Inflammatory macrophage treated with lipopolysaccharide for 4 hours (primary cell): Measurements from ENCODE around the gene ALAD.
A peak's percentile ranks its signal among the peaks of the same experiment; 100 is the strongest.
"Not testable (repeated sequence)": the region's sequence is repeated elsewhere in the genome, so short reads cannot be mapped to it uniquely, and the experiment has no call there.

ENCODE experiments used
- DNase-seq: peaks from one replicate; pipeline ENCODE4 v3.0.0-alpha.2; 2020

Gene ALAD

DNA sequence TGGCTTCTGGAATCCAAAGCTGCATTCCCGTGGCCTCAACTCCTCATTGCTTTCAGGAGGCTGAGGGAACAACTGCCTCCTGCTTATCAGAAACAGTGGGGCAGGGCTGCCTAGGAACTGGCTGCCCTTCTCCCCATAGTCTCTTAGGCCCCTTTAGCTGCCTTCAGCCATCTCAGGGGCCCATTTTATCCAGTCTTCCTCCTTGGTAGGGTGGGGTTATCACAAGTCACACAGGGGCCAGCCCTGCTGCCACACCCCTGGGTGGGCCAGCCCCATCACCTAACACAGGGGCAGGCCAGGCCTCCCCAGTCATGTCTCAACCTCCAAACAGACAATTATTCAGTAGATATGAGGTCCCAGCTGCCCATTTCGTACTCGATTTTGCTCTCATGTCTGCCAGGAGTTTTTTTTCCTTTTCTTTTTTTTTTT is 3.9 kb downstream of the ALAD start:
- no peak for DNase-seq

DNA sequence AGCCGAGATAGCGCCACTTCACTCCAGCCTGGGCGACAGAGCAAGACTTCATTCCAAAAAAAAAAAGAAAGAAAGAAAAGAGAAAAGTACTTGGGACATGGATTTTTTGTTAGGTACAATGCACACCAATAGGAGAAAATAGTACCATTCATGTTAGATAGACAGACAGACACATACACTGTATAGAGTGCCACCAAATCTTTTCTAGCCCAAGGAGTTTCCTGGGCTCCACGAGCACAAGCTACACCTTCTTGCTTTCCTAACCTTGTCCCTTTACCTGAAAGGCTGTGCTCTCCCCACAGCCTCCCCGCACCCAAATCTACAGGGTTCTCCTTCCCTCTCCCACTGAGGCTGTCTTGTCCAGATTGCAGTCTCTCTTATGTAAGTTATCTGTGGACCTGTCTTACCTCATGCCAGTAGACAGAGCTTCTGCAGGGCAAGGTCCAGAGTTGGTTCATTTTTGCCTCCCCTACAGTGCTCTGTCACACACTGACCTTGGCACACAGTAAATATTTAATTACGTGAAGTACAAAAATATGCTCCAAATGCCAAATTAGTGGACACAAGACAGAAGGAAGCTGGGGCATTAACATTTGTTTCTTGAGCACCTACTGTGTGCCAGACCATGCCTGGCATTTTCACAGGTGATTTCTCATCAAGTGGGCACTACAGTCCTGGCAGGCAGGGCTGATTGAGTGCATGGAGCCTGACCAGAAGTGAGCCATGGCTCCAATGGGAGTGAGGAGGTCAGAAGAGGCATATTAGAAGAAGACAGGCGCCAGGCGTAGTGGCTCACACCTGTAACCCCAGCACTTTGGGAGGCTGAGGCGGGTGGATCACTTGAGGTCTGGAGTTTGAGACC is 5.9 kb downstream of the ALAD start:
- no peak for DNase-seq

DNA sequence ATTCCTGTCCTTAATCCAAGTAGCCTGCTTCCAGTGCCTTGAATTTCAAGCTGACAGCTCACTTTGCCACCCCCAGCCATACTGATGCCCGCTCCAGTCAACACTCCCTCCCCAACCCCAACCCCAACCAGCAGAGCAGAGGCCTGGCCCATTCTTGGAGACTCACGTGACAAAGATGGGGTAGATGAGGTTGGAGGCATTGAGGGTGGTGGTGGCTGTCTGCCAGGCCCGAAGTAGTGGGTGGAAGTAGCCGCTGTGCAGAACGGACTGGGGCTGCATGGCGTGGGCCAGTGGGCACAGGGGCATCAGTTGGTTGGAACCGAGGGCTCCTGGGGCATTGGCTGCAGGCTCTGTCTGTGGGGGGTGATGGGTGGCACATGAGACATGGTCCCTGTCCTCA is 7.8 kb downstream of the ALAD start:
- no peak for DNase-seq

DNA sequence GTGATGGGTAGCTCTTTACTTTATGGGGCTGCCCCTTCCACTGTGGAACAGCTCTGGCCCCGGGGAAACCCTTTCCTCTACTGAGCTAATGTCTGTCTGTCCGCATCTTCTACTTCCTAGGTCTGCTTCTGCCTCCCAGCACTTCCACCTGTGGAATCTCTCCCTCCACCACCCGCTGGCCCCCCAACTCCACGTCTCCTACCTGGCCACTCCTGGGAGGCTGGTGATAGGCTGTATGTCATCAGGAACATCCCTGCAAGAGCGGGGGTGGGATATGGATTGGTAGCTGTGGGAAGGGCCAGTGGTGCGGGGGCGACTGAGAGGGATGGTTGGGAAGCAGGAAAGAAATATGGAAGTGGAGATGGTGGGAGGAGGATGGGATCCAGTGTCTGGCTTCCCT is 9.2 kb downstream of the ALAD start:
- no peak for DNase-seq

DNA sequence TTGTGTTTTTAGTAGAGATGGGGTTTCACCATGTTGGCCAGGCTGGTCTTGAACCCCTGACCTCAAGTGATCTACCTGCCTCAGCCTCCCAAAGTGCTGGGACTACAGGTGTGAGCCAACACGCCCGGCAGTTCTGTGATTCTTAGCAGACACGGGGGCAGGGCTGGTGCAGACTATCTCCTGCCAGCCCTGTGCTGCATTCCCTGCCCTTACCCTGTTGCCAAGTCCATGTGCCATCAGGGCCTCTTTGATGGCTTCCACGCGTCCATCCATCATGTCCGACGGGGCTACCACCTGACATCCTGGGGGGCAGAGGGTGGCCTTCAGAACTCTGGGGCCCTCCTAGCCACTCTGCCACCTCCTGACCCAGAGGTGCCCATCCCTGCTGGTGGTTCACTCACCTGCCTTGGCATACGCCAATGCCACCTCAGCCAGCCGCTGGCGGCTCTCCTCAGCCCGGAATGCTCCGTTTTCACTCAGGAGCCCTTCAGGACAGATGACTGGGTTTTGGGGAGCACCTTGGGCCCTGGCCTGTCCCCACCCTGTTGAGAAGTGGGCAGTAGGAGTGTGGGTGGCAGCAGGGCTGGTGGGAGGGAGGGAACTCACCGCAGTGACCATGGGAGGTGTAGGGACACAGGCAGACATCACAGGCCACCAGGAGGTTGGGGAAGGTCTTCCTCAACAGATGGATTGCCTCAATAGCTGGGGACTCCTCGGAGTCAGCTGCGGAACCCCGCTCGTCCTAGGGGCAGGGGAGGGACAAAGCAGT is 10.7 kb downstream of the ALAD start:
- no peak for DNase-seq

DNA sequence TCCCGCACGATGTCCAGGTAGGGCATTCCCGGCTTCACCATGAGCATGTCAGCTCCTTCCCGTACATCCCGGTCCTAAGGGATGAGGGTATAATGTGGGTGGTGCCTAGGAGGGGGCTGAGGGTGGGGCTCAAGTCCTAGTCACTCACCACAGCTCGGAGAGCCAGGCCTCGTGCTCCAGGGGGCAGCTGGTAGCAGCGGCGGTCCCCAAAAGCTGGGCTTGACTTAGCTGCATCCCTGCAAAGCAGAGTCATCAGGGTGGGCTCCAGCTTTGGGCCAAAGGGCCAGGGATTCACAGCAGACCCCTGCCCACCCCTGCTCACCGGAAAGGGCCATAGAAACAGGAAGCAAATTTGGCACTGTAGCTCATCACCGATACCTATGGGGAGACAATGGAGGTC is 11.6 kb downstream of the ALAD start:
- no peak for DNase-seq

DNA sequence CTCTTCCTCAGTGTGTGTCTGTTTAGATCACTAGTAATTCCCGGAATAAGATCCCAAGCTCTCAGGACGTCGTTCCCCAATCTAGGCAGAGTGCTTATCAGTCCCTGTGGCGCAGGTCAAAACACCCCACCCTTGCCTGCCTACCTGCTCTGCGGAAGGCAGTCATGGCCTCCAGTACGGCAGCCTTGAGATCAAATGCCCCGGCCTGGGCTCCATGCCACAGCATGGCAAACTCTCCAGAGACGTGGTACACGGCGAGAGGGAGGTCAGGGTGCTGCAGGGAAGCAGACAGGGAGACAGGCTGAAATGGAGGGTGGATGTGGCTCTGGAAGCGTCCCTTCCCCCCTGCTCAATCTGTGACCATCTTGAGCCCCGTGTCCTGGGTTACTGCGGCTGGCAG is 12.3 kb downstream of the ALAD start:
- DNase-seq = no peak

DNA sequence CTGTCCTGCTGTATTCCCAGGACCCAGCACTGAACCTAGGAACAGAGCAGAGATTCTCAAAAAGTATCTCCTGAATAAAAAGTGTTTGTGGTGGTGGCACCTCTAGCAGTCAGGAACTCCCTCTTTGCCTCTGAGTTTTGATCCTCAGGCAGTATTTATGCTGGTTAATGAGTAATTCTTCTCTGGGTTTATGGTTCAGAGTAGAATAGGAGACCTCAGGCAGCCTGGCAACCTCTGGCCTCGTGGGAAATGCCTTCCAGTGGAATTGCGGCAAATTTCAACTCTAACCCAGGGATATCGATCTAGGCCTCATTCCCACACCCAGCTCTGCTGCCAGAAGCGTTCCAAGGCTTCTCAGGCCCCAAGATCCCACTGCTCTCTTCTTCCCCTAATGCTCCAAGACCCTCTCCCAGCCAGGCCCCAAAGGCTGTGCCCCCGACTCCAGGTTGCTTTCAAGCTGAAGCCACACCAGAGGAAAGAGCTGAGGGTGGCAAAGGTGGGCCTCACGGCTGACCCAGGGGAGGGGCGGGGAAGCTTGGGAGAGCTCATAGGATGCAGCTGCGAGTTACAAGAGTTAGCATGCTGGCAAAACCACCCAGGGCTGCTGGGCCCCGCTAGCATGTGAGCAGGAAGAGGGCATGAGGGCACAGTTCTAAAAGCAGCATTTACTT is 13.4 kb downstream of the ALAD start:
- no peak for DNase-seq

DNA sequence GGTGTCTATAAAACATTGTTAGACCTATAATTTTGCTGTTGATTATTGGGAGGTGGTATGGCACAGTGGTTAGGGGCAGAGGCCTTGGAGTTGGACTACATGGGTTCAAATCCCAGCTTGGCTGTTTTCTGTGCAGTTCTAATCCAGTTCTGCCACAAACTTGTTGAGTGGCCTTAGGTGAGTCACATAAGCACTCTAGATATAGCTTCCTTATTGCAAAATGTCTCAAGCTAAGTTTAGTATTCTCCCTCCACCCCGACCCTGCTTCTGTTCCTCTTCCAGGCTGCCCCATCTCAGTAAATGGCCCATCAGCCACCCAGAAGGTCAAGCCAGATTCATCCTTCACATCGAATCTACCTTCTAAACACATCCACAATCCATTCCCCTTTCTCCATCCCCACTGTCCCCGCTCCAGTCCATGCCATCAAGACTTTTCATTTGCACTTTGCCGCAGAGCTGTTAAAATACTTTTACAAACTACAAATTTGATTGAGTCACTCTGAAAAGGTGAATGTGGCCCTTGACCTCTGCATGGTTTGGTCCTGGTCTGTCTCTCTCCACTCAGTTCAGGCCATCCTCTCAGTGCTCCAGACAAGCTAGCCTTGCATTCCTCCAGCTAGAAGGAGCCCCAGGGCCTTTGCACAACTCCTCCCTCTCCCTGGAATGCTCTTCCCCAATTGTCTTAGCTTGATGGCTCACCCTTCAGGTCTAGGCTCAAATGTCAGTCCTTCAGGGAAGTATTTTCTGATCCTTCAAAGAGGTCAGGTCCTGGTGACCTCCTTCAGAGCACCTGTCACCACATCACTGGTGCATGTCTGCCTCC is 14.3 kb downstream of the ALAD start:
- no peak for DNase-seq

DNA sequence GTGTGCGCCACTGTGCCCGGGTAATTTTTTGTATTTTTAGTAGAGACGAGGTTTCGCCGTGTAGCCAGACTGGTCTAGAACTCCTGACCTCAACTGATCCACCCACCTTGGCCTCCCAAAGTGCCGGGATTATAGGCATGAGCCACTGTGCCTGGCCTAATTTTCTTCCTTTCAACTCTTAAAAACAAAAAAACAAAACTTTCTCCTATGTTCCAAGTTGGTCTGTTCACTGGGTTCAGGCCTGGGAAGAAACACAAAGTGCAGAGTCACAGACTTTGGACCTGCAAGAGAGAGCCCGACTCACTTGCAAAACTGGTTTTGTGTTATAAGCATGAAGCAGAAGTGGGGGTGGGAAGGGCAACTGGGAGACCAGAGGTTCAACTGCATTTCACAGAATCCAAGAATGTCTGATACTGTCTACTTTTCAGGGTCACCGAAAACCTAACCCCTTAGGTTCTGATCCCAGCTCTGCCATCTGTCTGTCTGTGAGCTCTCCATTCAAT is 19.1 kb downstream of the ALAD start:
- DNase-seq = no peak

DNA sequence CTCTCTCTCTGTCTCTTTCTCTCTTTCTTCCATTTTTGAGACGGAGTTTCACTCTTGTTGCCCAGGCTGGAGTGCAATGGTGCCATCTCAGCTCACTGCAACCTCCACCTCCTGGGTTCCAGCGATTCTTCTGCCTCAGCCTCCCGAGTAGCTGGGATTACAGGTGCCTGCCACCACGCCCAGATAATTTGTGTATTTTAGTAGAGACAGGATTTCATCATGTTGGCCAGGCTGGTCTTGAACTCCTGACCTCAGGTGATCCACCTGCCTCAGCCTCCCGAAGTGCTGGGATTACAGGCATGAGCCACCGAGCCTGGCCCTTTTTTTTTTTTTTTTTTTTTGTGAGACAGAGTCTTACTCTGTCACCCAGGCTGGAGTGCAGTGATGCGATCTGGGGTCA is 19.6 kb downstream of the ALAD start:
- not testable (repeated sequence) for DNase-seq

DNA sequence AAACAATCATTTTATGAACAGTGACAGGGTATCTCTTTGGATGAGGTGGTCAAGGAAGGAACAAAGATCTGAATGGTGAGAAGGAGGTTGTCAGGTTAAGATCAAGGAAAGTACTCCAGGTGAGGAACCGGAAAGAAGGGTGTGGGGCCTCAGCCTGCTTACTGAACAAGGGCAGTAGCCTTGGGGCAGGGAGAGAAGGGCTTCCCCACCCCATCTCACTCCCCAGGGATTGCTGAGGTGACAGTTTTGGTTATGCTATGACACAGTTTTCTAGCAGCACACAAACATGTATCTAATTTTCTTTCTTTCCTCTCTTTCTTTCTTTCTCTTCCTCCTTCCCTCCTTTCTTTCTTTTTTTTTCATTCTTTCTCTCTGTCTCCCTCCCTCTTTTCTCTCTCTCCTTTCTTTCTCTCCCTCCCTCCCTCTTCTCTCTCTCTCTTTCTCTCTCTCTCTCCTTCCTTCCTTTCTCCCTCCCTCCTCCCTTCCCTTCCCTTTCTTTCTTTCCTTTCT is 20.2 kb downstream of the ALAD start:
- no peak for DNase-seq

DNA sequence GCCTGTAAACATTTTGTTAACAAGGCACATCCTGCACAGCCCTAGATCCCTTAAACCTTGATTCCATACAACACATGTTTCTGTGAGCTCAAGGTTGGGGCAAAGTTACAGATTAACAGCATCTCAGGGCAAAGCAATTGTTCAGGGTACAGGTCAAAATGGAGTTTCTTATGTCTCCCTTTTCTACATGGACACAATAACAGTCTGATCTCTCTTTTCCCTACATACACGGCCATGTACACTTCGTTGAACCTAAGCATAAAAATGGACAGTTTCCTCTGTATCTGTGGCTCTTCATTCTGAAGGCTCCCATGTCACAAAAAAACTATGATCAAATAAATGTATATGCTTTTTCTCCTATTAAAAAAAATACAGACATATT is 21.3 kb downstream of the ALAD start:
- not testable (repeated sequence) for DNase-seq

DNA sequence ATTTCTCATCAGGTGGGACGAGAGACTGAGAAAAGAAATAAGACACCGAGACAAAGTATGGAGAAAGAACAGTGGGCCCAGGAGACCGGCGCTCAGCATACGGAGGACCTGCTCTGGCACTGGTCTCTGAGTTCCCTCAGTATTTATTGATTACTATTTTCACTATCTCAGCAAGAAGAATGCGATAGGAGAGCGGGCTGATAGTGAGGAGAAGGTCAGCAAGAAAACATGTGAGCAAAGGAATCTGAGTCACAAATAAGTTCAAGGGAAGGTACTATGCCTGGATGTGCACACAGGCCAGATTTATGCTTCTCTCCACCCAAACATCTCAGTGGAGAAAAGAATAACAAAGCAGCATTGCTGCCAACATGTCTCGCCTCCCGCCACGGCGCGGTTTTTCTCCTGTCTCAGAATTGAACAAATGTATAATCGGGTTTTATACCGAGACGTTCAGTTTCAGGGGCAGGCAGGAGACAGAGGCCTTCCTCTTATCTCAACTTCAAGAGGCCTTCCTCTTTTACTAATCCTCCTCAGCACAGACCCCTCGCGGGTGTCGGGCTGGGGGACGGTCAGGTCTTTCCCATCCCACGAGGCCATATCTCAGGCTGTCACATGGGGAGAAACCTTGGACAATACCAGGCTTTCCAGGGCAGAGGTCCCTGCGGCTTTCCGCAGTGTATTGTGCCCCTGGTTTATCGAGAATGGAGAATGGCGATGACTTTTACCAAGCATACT is 21.8 kb downstream of the ALAD start:
- DNase-seq = not testable (repeated sequence)

DNA sequence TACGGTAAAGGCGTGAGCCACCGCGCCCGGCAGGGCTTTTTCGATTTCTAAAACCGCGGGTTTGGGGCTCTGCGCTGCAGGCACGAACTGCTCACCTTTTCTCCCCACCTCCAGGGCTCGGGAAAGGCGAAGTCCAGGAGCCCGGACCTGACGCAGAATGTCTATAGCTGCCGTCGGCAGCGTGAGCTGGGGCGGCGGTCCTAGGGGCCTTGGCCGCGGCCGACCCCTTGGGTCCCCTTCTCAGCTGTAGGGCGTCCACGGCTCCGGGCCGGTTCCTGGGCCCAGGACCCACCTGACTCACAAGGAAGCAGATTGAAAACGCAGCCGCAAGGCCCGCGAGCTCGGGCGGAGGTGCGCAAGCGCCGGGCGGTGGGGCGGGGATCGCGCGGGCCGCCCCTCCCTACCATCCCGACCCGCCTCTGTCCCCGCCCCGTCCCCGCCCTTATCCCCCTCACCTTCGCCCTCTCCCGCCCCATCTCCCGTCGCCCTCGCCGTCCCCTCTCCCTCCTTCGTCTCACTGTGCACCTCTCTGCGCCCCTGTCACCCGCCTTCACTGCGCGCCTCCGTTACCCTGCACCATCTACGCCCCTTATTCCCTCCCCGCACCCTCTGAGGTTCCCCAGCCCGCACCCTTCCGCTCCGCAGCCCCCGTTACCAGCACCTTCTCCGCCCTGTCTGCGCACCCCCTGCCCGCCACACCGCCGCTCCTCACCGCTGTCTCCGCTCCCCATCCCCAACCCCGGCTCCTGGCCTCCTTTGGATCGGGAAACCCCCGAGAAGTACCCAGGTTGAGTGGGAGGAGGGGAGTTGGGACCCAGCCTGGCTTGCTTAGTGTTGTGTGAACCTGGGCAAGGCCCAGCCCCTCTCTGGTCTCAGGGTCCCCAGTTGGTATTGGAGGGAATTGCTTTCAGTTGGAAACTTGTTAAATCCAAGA is 24.2 kb downstream of the ALAD start, which contains the start of gene HDHD3:
Gene HDHD3 (minus strand): TSS at position 353 of the 934 bp plus-strand sequence. CDS start 2,632 bp downstream, outside the sequence.
- peak; percentile 76 for DNase-seq

DNA sequence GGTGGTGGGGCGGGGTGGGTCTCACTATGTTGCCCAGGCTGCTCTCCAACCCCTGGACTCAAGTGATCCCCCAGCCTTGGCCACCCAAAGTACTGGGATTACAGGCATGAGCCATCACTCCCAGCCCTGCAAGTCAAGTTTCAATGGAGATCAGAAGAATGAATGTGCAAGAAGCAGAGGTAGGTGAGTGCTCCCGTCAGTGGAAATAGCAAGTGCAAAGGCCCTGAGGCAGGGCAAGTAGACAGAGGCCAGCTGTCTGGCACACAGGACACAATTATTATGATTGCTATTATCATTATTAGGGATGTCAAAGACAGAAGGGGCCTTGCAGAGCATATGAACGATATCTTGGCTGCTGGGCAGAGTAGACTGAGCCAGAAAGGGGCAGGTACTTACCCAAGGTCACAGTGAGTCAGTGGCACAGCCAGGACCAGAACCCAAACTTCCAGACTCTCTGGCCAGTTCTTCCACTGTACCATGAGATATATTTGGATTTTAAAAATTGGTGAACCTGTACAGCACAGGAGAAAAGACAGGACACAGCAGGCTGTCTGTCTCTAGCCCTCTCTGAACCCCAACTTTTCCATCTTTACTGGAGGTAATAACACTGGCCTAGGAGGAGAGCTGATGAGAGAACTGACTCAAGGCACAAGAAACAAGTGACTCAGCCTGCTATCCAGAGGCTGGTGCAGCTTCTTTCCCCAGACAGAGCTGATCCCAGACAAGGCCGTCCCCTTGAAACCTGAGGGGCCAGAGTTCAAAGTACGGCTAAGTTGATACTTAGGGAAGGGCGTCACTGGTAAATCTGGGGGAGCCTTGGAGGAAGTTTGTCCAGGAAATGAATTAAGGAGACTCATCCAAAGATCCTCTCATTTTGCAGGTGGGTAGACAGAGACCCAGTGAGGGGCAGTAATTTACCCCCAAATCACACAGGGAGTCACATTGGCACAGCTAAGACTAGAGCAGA is 25.7 kb downstream of the ALAD start:
- no peak for DNase-seq

DNA sequence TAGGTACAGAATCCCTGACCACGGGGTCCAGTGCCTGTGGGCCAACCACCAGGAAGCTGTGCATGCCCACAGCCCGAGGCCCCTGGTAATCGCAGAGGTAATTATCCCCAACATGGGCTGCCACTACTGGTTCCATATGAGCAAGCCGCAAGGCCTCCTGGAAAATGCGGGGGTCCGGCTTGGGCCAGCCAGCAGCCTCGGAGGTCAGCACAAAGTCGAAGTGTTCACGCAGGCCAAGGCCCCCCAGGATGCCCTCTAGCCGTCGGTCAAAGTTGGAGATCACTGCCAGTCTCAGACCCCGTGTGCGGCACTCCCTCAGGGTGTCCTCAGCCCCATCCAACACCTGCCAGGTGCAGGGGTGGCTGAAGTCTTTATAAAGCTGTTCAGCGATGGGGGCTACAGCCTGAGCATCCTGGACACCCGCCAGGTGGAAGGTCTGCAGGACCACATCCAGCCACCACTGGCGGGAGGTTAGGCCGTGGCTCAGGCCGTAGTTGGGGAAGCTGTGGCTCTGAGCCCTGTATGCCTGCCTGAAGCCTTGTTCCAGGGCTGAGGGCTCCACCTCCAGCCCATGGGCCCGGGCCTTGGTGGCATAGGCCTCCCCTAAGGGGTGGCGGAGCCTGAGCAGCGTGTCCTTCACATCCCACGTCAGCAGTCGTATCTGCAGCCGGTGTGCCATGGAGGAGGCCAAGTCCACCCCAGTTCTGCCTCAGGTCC is 27.2 kb downstream of the ALAD start:
- DNase-seq = no peak

DNA sequence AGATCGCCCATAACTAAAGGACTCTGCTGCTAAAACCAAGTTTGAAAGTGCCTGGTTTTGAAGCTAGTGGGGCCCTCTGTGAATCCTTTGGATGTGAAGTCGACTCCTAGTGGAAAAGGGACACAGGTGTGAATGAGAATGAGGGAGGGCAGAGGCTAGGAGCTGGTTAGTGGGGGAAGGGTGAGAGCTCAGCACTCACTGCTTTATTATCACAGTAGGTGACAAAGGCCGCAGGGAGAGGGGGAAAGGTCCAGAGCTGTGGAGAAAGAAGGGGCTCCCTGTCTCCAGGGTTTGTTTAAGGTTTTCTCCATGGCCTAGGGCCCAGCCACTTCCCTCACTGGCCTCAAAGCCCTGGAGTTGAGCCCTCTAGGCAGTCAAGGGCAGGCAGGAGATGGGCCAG is 27.8 kb downstream of the ALAD start:
- no peak for DNase-seq
